Activated CD4-positive, alpha-beta T cell treated with anti-CD3 and anti-CD28 coated beads, Interleukin-2, amount 10 ng/mL, durations not matched to agents 24 days and 14 days (primary cell): ENCODE measurements around the gene GPR153. TPM values are rescaled to one million over a fixed set of nuclear protein-coding genes. Genes with fewer than 3 reads are reported as not detected.

Experiments
- DNase-seq: peaks from one replicate; pipeline ENCODE4 v3.0.0; 2022
- H3K27ac Mint-ChIP-seq: one replicate; pipeline ENCODE4 v1.8.0; 2022; ENCODE audit warnings: mild to moderate bottlenecking, mixed read lengths
- H3K27me3 Mint-ChIP-seq: one replicate; pipeline ENCODE4 v1.8.0; 2022; ENCODE audit warnings: mixed read lengths
- H3K36me3 Mint-ChIP-seq: one replicate; pipeline ENCODE4 v1.8.0; 2022; ENCODE audit warnings: low read depth, mild to moderate bottlenecking, mixed read lengths
- H3K4me1 Mint-ChIP-seq: one replicate; pipeline ENCODE4 v1.8.0; 2021; ENCODE audit warnings: mixed read lengths
- H3K4me3 Mint-ChIP-seq: one replicate; pipeline ENCODE4 v1.8.0; 2022; ENCODE audit warnings: mild to moderate bottlenecking, moderate library complexity, mixed read lengths
- H3K9me3 Mint-ChIP-seq: one replicate; pipeline ENCODE4 v1.8.0; 2021; ENCODE audit warnings: mixed read lengths
- intact Hi-C: fragments of 100-400 bp; cut with micrococcal nuclease; formaldehyde crosslinking; loops from one replicate; pipeline ENCODE4 v1.15.1; 2023
- total RNA-seq: library from RNA; stranded (reverse); gene quantifications from 2 replicates; pipeline ENCODE4 v1.2.3, GENCODE V29; 2022

Gene GPR153
- total RNA-seq, 1 donor from 2014 or later: 1.7 TPM

- Mint-ChIP-seq H3K9me3 (no peaks in the 10 kb centered on the region), H3K36me3 (no peaks in the 10 kb centered on the region), H3K4me3 (no peak overlapping the region), H3K27ac (no peak overlapping the region), H3K4me1 (no peaks in the 10 kb centered on the region), H3K27me3 (no peaks in the 10 kb centered on the region)
- intact Hi-C loops: no loop called here
- no peak for DNase-seq
These were observed 18.9 kb upstream of the GPR153 start for GRCh38 chr1:6279613-6280383.

- no peaks in the 10 kb centered on the region for H3K4me1 Mint-ChIP-seq
- H3K9me3 Mint-ChIP-seq: no peaks in the 10 kb centered on the region
- no peak overlapping the region for H3K4me3 Mint-ChIP-seq
- H3K27me3 Mint-ChIP-seq: no peaks in the 10 kb centered on the region
- no peaks in the 10 kb centered on the region for H3K36me3 Mint-ChIP-seq
- no peak for DNase-seq
- no peak overlapping the region for H3K27ac Mint-ChIP-seq
- intact Hi-C loops: no loop called here
These were observed 18.2 kb upstream of the GPR153 start for GRCh38 chr1:6279066-6279465.

- H3K36me3 Mint-ChIP-seq: no peaks in the 10 kb centered on the region
- H3K4me3 Mint-ChIP-seq: no peak overlapping the region
- DNase-seq: no peak
- no peaks in the 10 kb centered on the region for H3K4me1 Mint-ChIP-seq
- no peak overlapping the region for H3K27ac Mint-ChIP-seq
- no peaks in the 10 kb centered on the region for H3K9me3 Mint-ChIP-seq
- no peaks in the 10 kb centered on the region for H3K27me3 Mint-ChIP-seq
- intact Hi-C loops: no loop called here
These were observed 17.4 kb upstream of the GPR153 start for GRCh38 chr1:6278263-6278662.

- no peaks in the 10 kb centered on the region for H3K27me3 Mint-ChIP-seq
- H3K4me3 Mint-ChIP-seq: no peak overlapping the region
- no peak overlapping the region for H3K27ac Mint-ChIP-seq
- intact Hi-C loops: no loop called here
- DNase-seq: no peak
- H3K4me1 Mint-ChIP-seq: no peaks in the 10 kb centered on the region
- no peaks in the 10 kb centered on the region for H3K36me3 Mint-ChIP-seq
- no peaks in the 10 kb centered on the region for H3K9me3 Mint-ChIP-seq
These were observed 16.1 kb upstream of the GPR153 start for GRCh38 chr1:6276811-6277555.

- no peak for DNase-seq
- Mint-ChIP-seq H3K27ac (no peak overlapping the region), H3K4me3 (no peak overlapping the region), H3K4me1 (no peaks in the 10 kb centered on the region), H3K9me3 (no peaks in the 10 kb centered on the region), H3K27me3 (no peaks in the 10 kb centered on the region), H3K36me3 (peaks cover 2% of the 10 kb centered on the region)
- intact Hi-C loops: no loop called here
These were observed 15.2 kb upstream of the GPR153 start for GRCh38 chr1:6275826-6276782.

GRCh38 chr1:6274622-6275139, 13.8 kb upstream of the GPR153 start:
- Mint-ChIP-seq H3K27me3 (no peaks in the 10 kb centered on the region), H3K27ac (no peak overlapping the region), H3K4me3 (no peak overlapping the region), H3K36me3 (peaks cover 2% of the 10 kb centered on the region), H3K4me1 (no peaks in the 10 kb centered on the region), H3K9me3 (no peaks in the 10 kb centered on the region)
- intact Hi-C loops: no loop called here
- no peak for DNase-seq

GRCh38 chr1:6274102-6274501, 13.2 kb upstream of the GPR153 start:
- Mint-ChIP-seq H3K4me1 (no peaks in the 10 kb centered on the region), H3K4me3 (no peak overlapping the region), H3K9me3 (no peaks in the 10 kb centered on the region), H3K36me3 (peaks cover 2% of the 10 kb centered on the region), H3K27ac (no peak overlapping the region), H3K27me3 (no peaks in the 10 kb centered on the region)
- intact Hi-C loops: no loop called here
- DNase-seq: no peak

- Mint-ChIP-seq H3K27me3 (no peaks in the 10 kb centered on the region), H3K4me1 (no peaks in the 10 kb centered on the region), H3K27ac (no peak overlapping the region), H3K9me3 (no peaks in the 10 kb centered on the region), H3K36me3 (peaks cover 2% of the 10 kb centered on the region), H3K4me3 (no peak overlapping the region)
- intact Hi-C loops: no loop called here
- DNase-seq: no peak
These were observed 12.5 kb upstream of the GPR153 start for GRCh38 chr1:6273380-6273891.

- H3K4me3 Mint-ChIP-seq: no peak overlapping the region
- no peak overlapping the region for H3K27ac Mint-ChIP-seq
- H3K27me3 Mint-ChIP-seq: no peaks in the 10 kb centered on the region
- no peak for DNase-seq
- H3K4me1 Mint-ChIP-seq: no peaks in the 10 kb centered on the region
- intact Hi-C loops: no loop called here
- H3K36me3 Mint-ChIP-seq: peaks cover 2% of the 10 kb centered on the region
- no peaks in the 10 kb centered on the region for H3K9me3 Mint-ChIP-seq
These were observed 12.0 kb upstream of the GPR153 start for GRCh38 chr1:6272868-6273267.

- intact Hi-C loops: no loop called here
- Mint-ChIP-seq H3K4me1 (no peaks in the 10 kb centered on the region), H3K27ac (no peak overlapping the region), H3K9me3 (no peaks in the 10 kb centered on the region), H3K4me3 (no peak overlapping the region), H3K27me3 (no peaks in the 10 kb centered on the region), H3K36me3 (peaks cover 2% of the 10 kb centered on the region)
- no peak for DNase-seq
These were observed 11.6 kb upstream of the GPR153 start for GRCh38 chr1:6272452-6272851.

- H3K4me3 Mint-ChIP-seq: no peak overlapping the region
- intact Hi-C loops: no loop called here
- H3K9me3 Mint-ChIP-seq: no peaks in the 10 kb centered on the region
- no peak overlapping the region for H3K27ac Mint-ChIP-seq
- peaks cover 2% of the 10 kb centered on the region for H3K36me3 Mint-ChIP-seq
- no peaks in the 10 kb centered on the region for H3K4me1 Mint-ChIP-seq
- H3K27me3 Mint-ChIP-seq: no peaks in the 10 kb centered on the region
- DNase-seq: no peak
These were observed 10.7 kb upstream of the GPR153 start for GRCh38 chr1:6271554-6271953.

GRCh38 chr1:6271006-6271405, 10.1 kb upstream of the GPR153 start:
- H3K4me3 Mint-ChIP-seq: no peak overlapping the region
- no peaks in the 10 kb centered on the region for H3K4me1 Mint-ChIP-seq
- intact Hi-C loops: no loop called here
- H3K27ac Mint-ChIP-seq: no peak overlapping the region
- H3K9me3 Mint-ChIP-seq: no peaks in the 10 kb centered on the region
- H3K36me3 Mint-ChIP-seq: peaks cover 2% of the 10 kb centered on the region
- H3K27me3 Mint-ChIP-seq: no peaks in the 10 kb centered on the region
- no peak for DNase-seq

GRCh38 chr1:6270401-6270800, 9.5 kb upstream of the GPR153 start:
- Mint-ChIP-seq H3K4me3 (no peak overlapping the region), H3K27me3 (no peaks in the 10 kb centered on the region), H3K27ac (no peak overlapping the region), H3K4me1 (no peaks in the 10 kb centered on the region), H3K9me3 (no peaks in the 10 kb centered on the region), H3K36me3 (peaks cover 2% of the 10 kb centered on the region)
- DNase-seq: no peak
- intact Hi-C loops: no loop called here
